HCT116 (cell line): ENCODE measurements around the gene CGB1. TPM values are rescaled to one million over a fixed set of nuclear protein-coding genes. Genes with fewer than 3 reads are reported as not detected.
A peak's percentile ranks its signal among the peaks of the same experiment; 100 is the strongest.

ENCODE experiments used
- ATAC-seq: fragments of 200-7000 bp; cut with Tn5 transposase; 2 replicates; pipeline ENCODE4 v1.9.1; 2020; ENCODE audit warnings: mild to moderate bottlenecking, moderate library complexity
- BruUV-seq: library from RNA; stranded (reverse); fragments of 400-500 nt; replicated peaks from 2 replicates; lab custom pipeline; 2021; lab: Mats Ljungman, UMichigan
- CTCF ChIA-PET: fragments of 300-600 bp; sonication (Branson Sonifier 250); formaldehyde crosslinking; loops from one replicate; lab custom pipeline; 2021; ENCODE audit warnings: antibody characterized with exemption; lab: Charles Lee
- POLR2A ChIA-PET: fragments of 300-600, 350-600 bp; sonication (Branson Sonifier 250); formaldehyde crosslinking; loops from one replicate; lab custom pipeline; 2021; ENCODE audit warnings: antibody characterized with exemption; lab: Charles Lee
- RAD21 ChIA-PET, 2 experiments: fragments of 300-600 bp; sonication (Branson Sonifier 250); formaldehyde crosslinking; loops; one replicate each; lab custom pipeline; 2023; ENCODE audit warnings: low total read pairs in 2 of 2; ENCODE audit not compliant: uncharacterized antibody in 2 of 2, unreplicated experiment in 2 of 2, low non-redundant PET in 1 of 2; lab: Charles Lee
- DNase-seq: peaks from one replicate; pipeline ENCODE4 v3.0.0-alpha.2; 2010; ENCODE audit warnings: low read depth, low spot score
- H2AFZ ChIP-seq: fragments of 200-600 bp; shearing (Covaris generic), sonication (generic); 2 replicates; pipeline ENCODE4 v1.6.1; 2017; ENCODE audit warnings: low read depth, mixed run types, mixed read lengths, antibody characterized with exemption, low read length; ENCODE audit not compliant: poor library complexity, severe bottlenecking
- H3K27ac ChIP-seq: 2 replicates; pipeline ENCODE4 v1.5.1; 2012; ENCODE audit warnings: low read depth, low read length
- H3K27me3 ChIP-seq: fragments of 200-600 bp; sonication (generic); 2 replicates; pipeline ENCODE4 v1.6.1; 2016; ENCODE audit warnings: mixed run types, low read length, mixed read lengths; ENCODE audit not compliant: insufficient read depth
- H3K36me3 ChIP-seq, 2 experiments: fragments of 200-500 bp in 1 of 2; fragments of 200-600 bp in 1 of 2; sonication (Bioruptor generic) in 1 of 2; sonication (generic) in 1 of 2; 2 replicates each; pipeline versions ENCODE4 v1.5.1 to v1.6.1; 2014 to 2016; ENCODE audit warnings: low read length in 2 of 2, inconsistent platforms in 1 of 2, mixed read lengths in 1 of 2, mixed run types in 1 of 2; ENCODE audit not compliant: insufficient read depth in 2 of 2, control insufficient read depth in 1 of 2
- H3K4me1 ChIP-seq, 2 experiments: fragments of 200-600 bp in 1 of 2; sonication (generic) in 1 of 2; 2 replicates each; pipeline versions ENCODE4 v1.5.1 to v1.6.1; 2012 to 2017; ENCODE audit warnings: low read length in 2 of 2, inconsistent platforms in 1 of 2, mild to moderate bottlenecking in 1 of 2, mixed read lengths in 1 of 2, mixed run types in 1 of 2, moderate library complexity in 1 of 2; ENCODE audit not compliant: insufficient read depth in 2 of 2, control insufficient read depth in 1 of 2
- H3K4me2 ChIP-seq: fragments of 200-600 bp; sonication (generic); 2 replicates; pipeline ENCODE4 v1.6.1; 2017; ENCODE audit warnings: mixed run types, low read length, mixed read lengths
- H3K4me3 ChIP-seq, 2 experiments: fragments of 200-600 bp in 1 of 2; sonication (generic) in 1 of 2; replicated peaks in 1 of 2; 2 replicates each; pipeline ENCODE4 v1.5.1; 2011 to 2016; ENCODE audit warnings: low read length in 2 of 2, control low read depth in 1 of 2, low read depth in 1 of 2, mild to moderate bottlenecking in 1 of 2, mixed read lengths in 1 of 2, mixed run types in 1 of 2
- H3K79me2 ChIP-seq: fragments of 200-600 bp; sonication (generic); 2 replicates; pipeline ENCODE4 v1.6.1; 2017; ENCODE audit warnings: mild to moderate bottlenecking, mixed run types, low read length, moderate library complexity, mixed read lengths; ENCODE audit not compliant: insufficient read depth
- H3K9ac ChIP-seq: fragments of 200-600 bp; sonication (generic); 2 replicates; pipeline ENCODE4 v1.6.1; 2016; ENCODE audit warnings: low read length, mixed read lengths
- H3K9me2 ChIP-seq: fragments of 200-600 bp; sonication (generic), shearing (Covaris generic); 2 replicates; pipeline ENCODE4 v1.6.1; 2017; ENCODE audit warnings: mixed run types, mild to moderate bottlenecking, moderate library complexity; ENCODE audit not compliant: insufficient read depth
- H3K9me3 ChIP-seq, 2 experiments: fragments of 200-500 bp in 1 of 2; fragments of 200-600 bp in 1 of 2; sonication (Bioruptor generic) in 1 of 2; sonication (generic) in 1 of 2; 2 replicates each; pipeline ENCODE4 v1.6.1; 2014 to 2017; ENCODE audit warnings: low read length in 2 of 2, mixed read lengths in 2 of 2, inconsistent platforms in 1 of 2, low read depth in 1 of 2, mild to moderate bottlenecking in 1 of 2, mixed run types in 1 of 2, moderate library complexity in 1 of 2; ENCODE audit not compliant: control insufficient read depth in 1 of 2, insufficient read depth in 1 of 2
- H4K20me1 ChIP-seq: fragments of 200-600 bp; sonication (generic), shearing (Covaris generic); 2 replicates; pipeline ENCODE4 v1.6.1; 2017; ENCODE audit warnings: mixed run types, mild to moderate bottlenecking, moderate library complexity; ENCODE audit not compliant: insufficient read depth
- CBX3 ChIP-seq: IDR thresholded peaks from 2 replicates; pipeline ENCODE4 v1.6.1; 2012; ENCODE audit warnings: low read depth
- CEBPB ChIP-seq: IDR thresholded peaks from 2 replicates; pipeline ENCODE4 v1.6.1; 2012; ENCODE audit warnings: low read depth
- EGR1 ChIP-seq: IDR thresholded peaks from 2 replicates; pipeline ENCODE4 v1.6.1; 2012; ENCODE audit warnings: low read depth
- ELF1 ChIP-seq: IDR thresholded peaks from 2 replicates; pipeline ENCODE4 v1.6.1; 2012; ENCODE audit warnings: low read depth, borderline replicate concordance
- EZH2 ChIP-seq: fragments of 200-600 bp; sonication (generic); IDR thresholded peaks from 2 replicates; pipeline ENCODE4 v1.6.1; 2017; ENCODE audit warnings: antibody characterized with exemption, mixed run types
- EZH2phosphoT487 ChIP-seq: fragments of 200-600 bp; IDR thresholded peaks from 2 replicates; pipeline ENCODE4 v1.6.1; 2018; ENCODE audit warnings: antibody characterized with exemption, borderline replicate concordance
- JUND ChIP-seq: IDR thresholded peaks from 2 replicates; pipeline ENCODE4 v1.6.1; 2012
- POLR2A ChIP-seq: IDR thresholded peaks from 2 replicates; pipeline ENCODE4 v1.7.0; 2011; ENCODE audit warnings: borderline replicate concordance; ENCODE audit not compliant: insufficient read depth, insufficient read length; ENCODE audit errors: extremely low read depth
- POLR2AphosphoS5 ChIP-seq: IDR thresholded peaks from 2 replicates; pipeline ENCODE4 v1.6.1; 2011; ENCODE audit warnings: mild to moderate bottlenecking, low read depth, low read length, moderate library complexity
- RAD21 ChIP-seq: IDR thresholded peaks from 2 replicates; pipeline ENCODE4 v1.6.1; 2012; ENCODE audit warnings: low read depth, mild to moderate bottlenecking
- SP1 ChIP-seq: IDR thresholded peaks from 2 replicates; pipeline ENCODE4 v1.6.1; 2012; ENCODE audit warnings: low read depth
- TCF7L2 ChIP-seq: IDR thresholded peaks from 2 replicates; pipeline ENCODE4 v1.7.0; 2011; ENCODE audit warnings: borderline replicate concordance, inconsistent platforms; ENCODE audit not compliant: insufficient read depth, insufficient read length; ENCODE audit errors: extremely low read depth
- YY1 ChIP-seq: IDR thresholded peaks from 2 replicates; pipeline ENCODE4 v1.6.1; 2011; ENCODE audit warnings: low read length, low read depth, moderate library complexity, mild to moderate bottlenecking; ENCODE audit not compliant: insufficient replicate concordance; ENCODE audit errors: extremely low read depth
- ZFX ChIP-seq: fragments of 450-650 bp; IDR thresholded peaks from 2 replicates; pipeline ENCODE4 v1.6.1; 2017
- ZNF274 ChIP-seq: fragments of 200-500 bp; sonication (Bioruptor generic); IDR thresholded peaks from 2 replicates; pipeline ENCODE4 v1.6.1; 2014; ENCODE audit warnings: mild to moderate bottlenecking, low read depth, low read length, inconsistent platforms
- intact Hi-C: fragments of 100-400 bp; cut with micrococcal nuclease; formaldehyde crosslinking; loops from 2 replicates; pipeline ENCODE4 v1.10.0; 2022
- total RNA-seq: library from RNA; stranded (reverse); gene quantifications from one replicate; pipeline ENCODE4 v1.2.1, GENCODE V29; 2021; ENCODE audit not compliant: unreplicated experiment
- TF ChIP-seq, protein P1 (sequence below): IDR thresholded peaks from 2 replicates; pipeline ENCODE4 v1.6.1; 2012
- TF ChIP-seq, protein P2 (sequence below): IDR thresholded peaks from 2 replicates; pipeline ENCODE4 v1.6.1; 2012
- TF ChIP-seq, protein P3 (sequence below), 3 experiments: fragments of 200-600 bp in 1 of 3; sonication (generic) in 1 of 3; IDR thresholded peaks in 2 of 3; conservative IDR thresholded peaks in 1 of 3; 2 replicates each; pipeline ENCODE4 v1.5.1; 2012 to 2017; ENCODE audit warnings: low read depth in 2 of 3, low read length in 2 of 3, antibody characterized with exemption in 1 of 3, borderline replicate concordance in 1 of 3, control low read depth in 1 of 3, mild to moderate bottlenecking in 1 of 3, mixed read lengths in 1 of 3, mixed run types in 1 of 3, moderate library complexity in 1 of 3; ENCODE audit not compliant: insufficient read depth in 1 of 3
- TF ChIP-seq, protein P4 (sequence below): IDR thresholded peaks from 2 replicates; pipeline ENCODE4 v1.6.1; 2012; ENCODE audit warnings: low read depth

Gene CGB1
- total RNA-seq, 1 experiment from 2014 or later = 0.76 TPM

DNA sequence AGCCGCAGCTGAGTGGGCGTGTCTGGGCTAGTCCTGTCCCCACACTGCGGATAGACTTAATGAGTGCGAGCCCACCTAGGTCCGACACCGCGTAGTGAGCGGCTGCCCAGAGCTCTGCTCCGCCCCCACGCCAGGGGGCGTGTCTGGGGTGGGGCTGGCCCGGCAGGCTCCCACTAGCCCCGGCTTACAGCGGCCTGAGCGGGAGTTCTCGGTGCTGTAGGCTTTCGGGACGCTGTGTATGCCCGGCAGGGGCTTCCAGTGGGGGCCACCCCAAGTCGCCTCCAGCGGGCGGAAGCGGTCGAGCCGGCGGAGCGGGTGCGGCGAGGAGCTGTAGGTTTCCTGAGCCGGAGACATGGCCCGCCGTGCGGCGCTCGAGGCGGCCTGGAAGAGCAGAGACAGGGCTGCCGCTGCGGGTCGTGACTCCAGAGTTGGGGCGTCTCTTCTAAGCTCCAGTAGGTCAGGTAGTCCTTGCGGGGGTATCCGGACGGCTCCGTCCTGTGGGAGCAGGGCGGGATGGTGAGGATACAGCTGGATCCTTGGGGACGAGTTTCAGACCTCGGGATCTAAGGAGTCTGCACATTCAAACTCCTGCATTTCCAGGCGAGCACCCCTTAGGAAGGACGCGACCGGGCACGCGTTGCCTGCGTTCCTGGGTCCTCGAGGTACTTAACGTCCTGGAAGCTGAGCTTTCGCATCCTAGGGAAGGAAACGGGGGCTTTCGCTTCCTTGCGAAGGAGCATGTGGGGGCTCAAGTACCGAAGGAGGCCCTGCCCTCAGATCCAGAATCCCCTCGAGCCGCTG, 19.6 kb upstream of the CGB1 start:
- peak overlapping the region; percentile 81 for H3K27ac ChIP-seq
- H4K20me1 ChIP-seq = no peaks in the 10 kb centered on the region
- no peaks in the 10 kb centered on the region for H3K9me3 ChIP-seq
- H3K4me2 ChIP-seq = peak overlapping the region; percentile 81
- intact Hi-C loops = no loop called here
- POLR2A ChIA-PET = interaction anchor here (1.0 to 1.7 kb wide), 3 partner anchors 37 to 63 kb away, joined by 3 to 4 read pairs (median 3); partner anchors contain the start of genes GYS1 and RUVBL2
- CTCF ChIA-PET = interaction anchor here (1.3 to 4.1 kb wide), 2 partner anchors 41 to 63 kb away, joined by 5 to 20 read pairs; partner anchors contain the start of genes GYS1 and RUVBL2
- peak overlapping the region; percentile 73 for H3K9ac ChIP-seq
- no peaks in the 10 kb centered on the region for H3K9me2 ChIP-seq
- H2AFZ ChIP-seq = peak overlapping the region; percentile 11
- H3K27me3 ChIP-seq = no peaks in the 10 kb centered on the region
- DNase-seq (peak; percentile 34), ATAC-seq (peak; percentile 86)
- RAD21 ChIA-PET = no interaction called here
- H3K79me2 ChIP-seq = no peaks in the 10 kb centered on the region; the same call in 1 of the 2 replicates
- no peaks in the 10 kb centered on the region for H3K36me3 ChIP-seq
- H3K4me1 ChIP-seq = peaks cover 17 to 56% of the 10 kb centered on the region in 2 experiments
- BruUV-seq = TSS peak; percentile 67
- peak overlapping the region; percentile 65 to 67 for H3K4me3 ChIP-seq
- TF ChIP-seq, protein P1, sequence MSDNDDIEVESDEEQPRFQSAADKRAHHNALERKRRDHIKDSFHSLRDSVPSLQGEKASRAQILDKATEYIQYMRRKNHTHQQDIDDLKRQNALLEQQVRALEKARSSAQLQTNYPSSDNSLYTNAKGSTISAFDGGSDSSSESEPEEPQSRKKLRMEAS = peak; percentile 55
- no peak for TF ChIP-seq CBX3
- TF ChIP-seq CEBPB = no peak
- no peak for TF ChIP-seq ZNF274
- no peak for TF ChIP-seq SP1
- peak; percentile 77 for TF ChIP-seq POLR2AphosphoS5
- no peak for TF ChIP-seq TCF7L2
- TF ChIP-seq POLR2A = peak; percentile 30
- TF ChIP-seq RAD21 = no peak
- no peak for TF ChIP-seq ELF1
- TF ChIP-seq EZH2 = no peak
- peak; percentile 53 for TF ChIP-seq ZFX
- TF ChIP-seq, protein P2, sequence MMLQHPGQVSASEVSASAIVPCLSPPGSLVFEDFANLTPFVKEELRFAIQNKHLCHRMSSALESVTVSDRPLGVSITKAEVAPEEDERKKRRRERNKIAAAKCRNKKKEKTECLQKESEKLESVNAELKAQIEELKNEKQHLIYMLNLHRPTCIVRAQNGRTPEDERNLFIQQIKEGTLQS = no peak
- TF ChIP-seq YY1 = no peak
- TF ChIP-seq JUND = no peak
- TF ChIP-seq EGR1 = peak; percentile 83
- TF ChIP-seq, protein P3, sequence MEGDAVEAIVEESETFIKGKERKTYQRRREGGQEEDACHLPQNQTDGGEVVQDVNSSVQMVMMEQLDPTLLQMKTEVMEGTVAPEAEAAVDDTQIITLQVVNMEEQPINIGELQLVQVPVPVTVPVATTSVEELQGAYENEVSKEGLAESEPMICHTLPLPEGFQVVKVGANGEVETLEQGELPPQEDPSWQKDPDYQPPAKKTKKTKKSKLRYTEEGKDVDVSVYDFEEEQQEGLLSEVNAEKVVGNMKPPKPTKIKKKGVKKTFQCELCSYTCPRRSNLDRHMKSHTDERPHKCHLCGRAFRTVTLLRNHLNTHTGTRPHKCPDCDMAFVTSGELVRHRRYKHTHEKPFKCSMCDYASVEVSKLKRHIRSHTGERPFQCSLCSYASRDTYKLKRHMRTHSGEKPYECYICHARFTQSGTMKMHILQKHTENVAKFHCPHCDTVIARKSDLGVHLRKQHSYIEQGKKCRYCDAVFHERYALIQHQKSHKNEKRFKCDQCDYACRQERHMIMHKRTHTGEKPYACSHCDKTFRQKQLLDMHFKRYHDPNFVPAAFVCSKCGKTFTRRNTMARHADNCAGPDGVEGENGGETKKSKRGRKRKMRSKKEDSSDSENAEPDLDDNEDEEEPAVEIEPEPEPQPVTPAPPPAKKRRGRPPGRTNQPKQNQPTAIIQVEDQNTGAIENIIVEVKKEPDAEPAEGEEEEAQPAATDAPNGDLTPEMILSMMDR (IDR thresholded peaks at IDR 0.05 in 2 of 3, conservative IDR thresholded peaks at IDR 0.05 in 1 of 3; ENCODE audit: borderline replicate concordance in 1 of 3, insufficient read depth in 1 of 3, low read depth in 2 of 3, low read length in 2 of 3) = peak in 1 of 3 experiments; percentile 12; a peak in 1 of 6 replicates
- no peak for TF ChIP-seq EZH2phosphoT487
- TF ChIP-seq, protein P4, sequence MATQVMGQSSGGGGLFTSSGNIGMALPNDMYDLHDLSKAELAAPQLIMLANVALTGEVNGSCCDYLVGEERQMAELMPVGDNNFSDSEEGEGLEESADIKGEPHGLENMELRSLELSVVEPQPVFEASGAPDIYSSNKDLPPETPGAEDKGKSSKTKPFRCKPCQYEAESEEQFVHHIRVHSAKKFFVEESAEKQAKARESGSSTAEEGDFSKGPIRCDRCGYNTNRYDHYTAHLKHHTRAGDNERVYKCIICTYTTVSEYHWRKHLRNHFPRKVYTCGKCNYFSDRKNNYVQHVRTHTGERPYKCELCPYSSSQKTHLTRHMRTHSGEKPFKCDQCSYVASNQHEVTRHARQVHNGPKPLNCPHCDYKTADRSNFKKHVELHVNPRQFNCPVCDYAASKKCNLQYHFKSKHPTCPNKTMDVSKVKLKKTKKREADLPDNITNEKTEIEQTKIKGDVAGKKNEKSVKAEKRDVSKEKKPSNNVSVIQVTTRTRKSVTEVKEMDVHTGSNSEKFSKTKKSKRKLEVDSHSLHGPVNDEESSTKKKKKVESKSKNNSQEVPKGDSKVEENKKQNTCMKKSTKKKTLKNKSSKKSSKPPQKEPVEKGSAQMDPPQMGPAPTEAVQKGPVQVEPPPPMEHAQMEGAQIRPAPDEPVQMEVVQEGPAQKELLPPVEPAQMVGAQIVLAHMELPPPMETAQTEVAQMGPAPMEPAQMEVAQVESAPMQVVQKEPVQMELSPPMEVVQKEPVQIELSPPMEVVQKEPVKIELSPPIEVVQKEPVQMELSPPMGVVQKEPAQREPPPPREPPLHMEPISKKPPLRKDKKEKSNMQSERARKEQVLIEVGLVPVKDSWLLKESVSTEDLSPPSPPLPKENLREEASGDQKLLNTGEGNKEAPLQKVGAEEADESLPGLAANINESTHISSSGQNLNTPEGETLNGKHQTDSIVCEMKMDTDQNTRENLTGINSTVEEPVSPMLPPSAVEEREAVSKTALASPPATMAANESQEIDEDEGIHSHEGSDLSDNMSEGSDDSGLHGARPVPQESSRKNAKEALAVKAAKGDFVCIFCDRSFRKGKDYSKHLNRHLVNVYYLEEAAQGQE = no peak
